AG04449 (cell line): Measurements from ENCODE around the gene RASAL1.
"Not testable (repeated sequence)": the region's sequence is repeated elsewhere in the genome, so short reads cannot be mapped to it uniquely, and the experiment has no call there.

Source experiments
- CTCF ChIA-PET: fragments of 350-600 bp; formaldehyde crosslinking; extraction: SDS; loops from one replicate; lab custom pipeline; 2021; ENCODE audit warnings: antibody characterized with exemption; lab: Yijun Ruan, JAX
- POLR2A ChIA-PET: fragments of 400-600, 350-600 bp; formaldehyde crosslinking; extraction: SDS; loops from one replicate; lab custom pipeline; 2020; ENCODE audit warnings: antibody characterized with exemption, inconsistent platforms; lab: Yijun Ruan, JAX
- DNase-seq: peaks from one replicate; pipeline ENCODE4 v3.0.0-alpha.2; 2010; ENCODE audit warnings: low read depth, low spot score
- H3K4me3 ChIP-seq: 2 replicates; pipeline ENCODE4 v1.5.1; 2011; ENCODE audit warnings: low read depth, mild to moderate bottlenecking, control low read depth, low read length
- TF ChIP-seq, protein P1 (sequence below): IDR thresholded peaks from one replicate; pipeline ENCODE4 v1.5.1; 2011; ENCODE audit warnings: mild to moderate bottlenecking, moderate library complexity, low read length, control low read depth, inconsistent platforms; ENCODE audit not compliant: insufficient read depth; ENCODE audit errors: missing control alignments

Gene RASAL1

DNA sequence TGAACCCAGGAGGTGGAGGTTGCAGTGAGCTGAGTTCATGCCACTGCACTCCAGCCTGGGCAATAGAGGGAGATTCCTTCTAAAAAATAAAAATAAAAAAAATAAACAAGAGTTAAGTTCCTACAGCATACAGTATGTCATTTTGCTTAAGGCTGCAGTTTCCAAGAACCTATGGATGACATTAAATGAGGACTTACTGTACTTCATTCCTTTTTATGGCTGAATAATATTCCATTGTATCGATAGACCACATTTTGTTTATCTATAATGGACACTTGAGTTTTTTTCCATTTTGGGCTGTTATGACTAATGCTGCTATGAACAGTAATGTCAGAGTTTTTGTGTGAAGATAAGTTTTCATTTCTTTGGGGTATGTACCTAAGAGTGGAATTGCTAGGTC is 17.4 kb downstream of the RASAL1 start:
- ChIA-PET CTCF (no interaction called here), POLR2A (no interaction called here)
- no peak for DNase-seq
- no peak overlapping the region for H3K4me3 ChIP-seq
- TF ChIP-seq, protein P1, sequence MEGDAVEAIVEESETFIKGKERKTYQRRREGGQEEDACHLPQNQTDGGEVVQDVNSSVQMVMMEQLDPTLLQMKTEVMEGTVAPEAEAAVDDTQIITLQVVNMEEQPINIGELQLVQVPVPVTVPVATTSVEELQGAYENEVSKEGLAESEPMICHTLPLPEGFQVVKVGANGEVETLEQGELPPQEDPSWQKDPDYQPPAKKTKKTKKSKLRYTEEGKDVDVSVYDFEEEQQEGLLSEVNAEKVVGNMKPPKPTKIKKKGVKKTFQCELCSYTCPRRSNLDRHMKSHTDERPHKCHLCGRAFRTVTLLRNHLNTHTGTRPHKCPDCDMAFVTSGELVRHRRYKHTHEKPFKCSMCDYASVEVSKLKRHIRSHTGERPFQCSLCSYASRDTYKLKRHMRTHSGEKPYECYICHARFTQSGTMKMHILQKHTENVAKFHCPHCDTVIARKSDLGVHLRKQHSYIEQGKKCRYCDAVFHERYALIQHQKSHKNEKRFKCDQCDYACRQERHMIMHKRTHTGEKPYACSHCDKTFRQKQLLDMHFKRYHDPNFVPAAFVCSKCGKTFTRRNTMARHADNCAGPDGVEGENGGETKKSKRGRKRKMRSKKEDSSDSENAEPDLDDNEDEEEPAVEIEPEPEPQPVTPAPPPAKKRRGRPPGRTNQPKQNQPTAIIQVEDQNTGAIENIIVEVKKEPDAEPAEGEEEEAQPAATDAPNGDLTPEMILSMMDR: no peak

DNA sequence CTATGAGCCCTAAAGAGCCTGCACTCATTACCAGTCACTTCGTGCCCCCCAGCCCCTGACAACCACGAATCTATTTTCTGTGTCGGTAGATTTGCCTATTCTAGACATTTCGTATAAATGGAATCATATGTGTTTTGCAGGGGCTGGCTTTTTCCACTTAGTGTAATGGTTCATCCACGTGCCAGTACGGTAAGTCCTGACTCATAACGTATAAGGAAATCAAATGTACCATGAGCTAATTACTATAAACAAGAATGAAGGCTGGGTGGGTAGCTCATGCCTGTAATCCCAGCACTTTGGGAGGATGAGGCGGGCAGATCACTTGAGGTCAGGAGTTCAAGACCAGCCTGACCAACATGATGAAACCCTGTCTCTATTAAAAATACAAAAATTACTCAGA is 17.9 kb downstream of the RASAL1 start:
- POLR2A ChIA-PET, H3K4me3 ChIP-seq, DNase-seq: not testable (repeated sequence)
- CTCF ChIA-PET: interaction anchor here (1.1 kb wide), 1 partner anchor 14 kb away, joined by 3 read pairs; no protein-coding TSS in a partner anchor

DNA sequence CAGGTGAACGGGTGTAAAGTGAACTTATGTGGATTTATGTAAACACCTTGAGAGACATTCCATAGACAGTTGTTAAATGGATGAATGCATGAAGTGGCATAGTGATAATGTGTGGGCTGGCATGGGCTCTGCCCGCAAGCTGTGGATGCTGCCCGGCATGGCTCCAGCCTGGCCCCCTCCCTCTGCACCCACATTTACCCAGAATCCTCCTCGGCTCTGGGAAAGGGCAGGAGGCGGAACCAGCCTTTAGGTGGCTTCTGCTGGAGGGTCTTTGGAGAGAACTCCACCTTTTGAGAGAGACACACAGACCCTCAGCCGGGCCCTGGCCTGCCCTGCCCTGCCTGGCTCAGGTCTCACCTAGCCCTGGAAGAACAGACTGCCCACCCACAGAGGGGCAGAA is 18.7 kb downstream of the RASAL1 start:
- CTCF ChIA-PET: interaction anchor here (1.1 kb wide), 1 partner anchor 15 kb away, joined by 3 read pairs; no protein-coding TSS in a partner anchor
- TF ChIP-seq, protein P1: no peak
- DNase-seq: no peak
- H3K4me3 ChIP-seq: no peak overlapping the region
- POLR2A ChIA-PET: no interaction called here

DNA sequence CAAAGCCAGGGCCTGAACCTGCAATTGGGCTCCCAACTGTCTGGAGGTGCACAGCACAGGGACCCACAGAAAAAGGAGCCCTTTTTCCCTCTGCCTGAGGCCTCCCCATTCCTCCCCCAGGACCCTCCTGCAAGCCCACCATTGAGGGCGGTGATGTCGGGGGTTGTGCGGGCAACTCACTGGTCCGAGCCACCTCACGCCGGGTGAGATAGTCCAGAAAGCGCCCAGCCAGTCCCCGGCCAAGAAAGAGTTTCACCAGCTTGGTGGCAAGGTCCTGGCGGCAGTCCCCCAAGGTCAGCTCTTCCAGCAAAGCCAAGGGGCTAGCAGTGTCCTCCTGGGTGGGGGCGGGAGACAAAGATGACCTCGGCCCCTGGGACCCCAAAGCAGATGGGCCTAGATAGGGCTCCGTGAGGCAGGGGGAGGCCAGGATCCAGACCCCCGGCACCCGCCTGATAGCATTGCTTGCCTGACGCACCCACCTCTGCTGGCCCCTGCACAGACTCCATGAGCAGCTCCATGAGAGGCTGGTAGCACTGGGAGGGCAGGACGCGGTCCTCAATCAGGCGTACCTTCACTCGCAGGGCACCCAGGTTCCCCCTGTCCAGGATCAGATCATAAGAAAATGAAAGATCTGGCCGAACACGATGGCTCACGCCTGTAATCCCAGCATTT is 20.0 kb downstream of the RASAL1 start:
- ChIA-PET POLR2A (no interaction called here), CTCF (no interaction called here)
- TF ChIP-seq, protein P1: no peak
- no peak overlapping the region for H3K4me3 ChIP-seq
- no peak for DNase-seq

DNA sequence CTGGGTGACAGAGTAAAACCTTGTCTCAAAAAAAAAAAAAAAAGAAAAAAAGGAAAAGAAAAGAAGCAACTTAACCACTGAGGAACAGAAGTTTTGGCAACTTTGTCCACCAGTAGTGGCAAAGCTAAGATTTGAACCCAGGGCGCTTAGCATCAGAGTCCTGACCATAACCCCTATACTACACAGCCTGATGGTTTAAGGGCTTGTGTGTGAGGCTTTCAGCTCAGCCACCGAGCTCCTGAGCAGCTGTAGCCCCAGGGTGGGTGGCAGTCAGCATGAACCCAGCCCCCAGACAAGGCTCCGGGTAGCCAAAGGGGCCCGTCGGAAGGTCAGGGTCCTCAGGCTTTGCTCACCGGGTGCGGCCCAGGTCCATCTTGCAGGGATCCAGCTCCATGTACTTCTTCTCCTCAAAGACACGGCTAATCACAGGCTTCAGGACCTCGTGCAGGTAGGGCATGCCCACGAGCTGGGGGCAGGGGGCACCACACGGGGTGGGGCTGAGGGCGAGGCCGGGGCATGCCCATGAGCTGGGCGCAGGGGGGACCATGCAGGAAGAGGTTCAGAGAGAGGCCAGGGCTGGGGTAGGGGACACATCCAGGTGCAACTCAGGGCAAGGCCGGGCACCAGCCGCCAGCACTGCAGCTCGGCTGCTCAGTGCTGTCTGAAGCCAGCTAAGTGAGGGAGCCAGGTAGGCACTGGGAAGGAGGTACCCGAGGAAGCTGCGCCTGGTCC is 20.9 kb downstream of the RASAL1 start:
- H3K4me3 ChIP-seq: no peak overlapping the region
- TF ChIP-seq, protein P1: no peak
- CTCF ChIA-PET: no interaction called here
- DNase-seq: no peak
- POLR2A ChIA-PET: no interaction called here

DNA sequence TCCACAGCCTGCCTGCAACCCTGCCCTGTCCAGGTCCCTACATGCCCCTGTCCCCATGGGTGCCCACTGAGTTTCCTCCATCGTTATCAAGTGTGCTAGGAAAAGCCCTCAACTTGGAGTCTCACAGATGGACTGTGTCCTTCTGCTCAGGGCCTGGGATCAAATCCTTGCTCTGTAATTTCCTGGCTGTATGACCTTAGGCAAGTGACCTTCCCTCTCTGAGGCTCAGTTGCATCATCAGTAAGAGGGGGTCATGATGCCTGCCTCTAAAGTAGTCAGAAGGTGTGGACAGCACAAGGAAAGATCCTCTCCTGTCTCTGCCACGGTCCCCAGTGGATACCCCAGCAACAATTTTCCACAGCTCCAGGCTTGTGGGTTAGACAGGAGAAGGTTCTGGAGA is 22.2 kb downstream of the RASAL1 start:
- CTCF ChIA-PET: no interaction called here
- POLR2A ChIA-PET: no interaction called here
- H3K4me3 ChIP-seq: no peak overlapping the region
- no peak for DNase-seq
- TF ChIP-seq, protein P1: no peak
